Gastrocnemius medialis (tissue), 4 donors: ENCODE measurements around the gene YIF1B. TPM values are rescaled to one million over a fixed set of nuclear protein-coding genes. Genes with fewer than 3 reads are reported as not detected.

Source experiments
- ATAC-seq, 2 donors: fragments of 150-250 bp; one replicate each; pipeline ENCODE4 v1.9.1; 2016
- DNase-seq, 2 donors: peaks; one replicate each; pipeline ENCODE4 v3.0.0-alpha.2; 2019
- H3K27ac ChIP-seq, 4 donors: fragments of 200-600 bp; sonication (generic); 1 replicate in 1 of 4; 2 replicates in 3 of 4; pipeline ENCODE4 v1.5.1; 2016 to 2018; ENCODE audit warnings: mild to moderate bottlenecking in 2 of 4, moderate library complexity in 1 of 4
- H3K27me3 ChIP-seq, 3 donors: fragments of 200-600 bp; sonication (generic) in 2 of 3; 1 replicate in 1 of 3; 2 replicates in 2 of 3; pipeline versions ENCODE4 v1.5.1 to v1.6.0; 2016 to 2019; ENCODE audit warnings: mild to moderate bottlenecking in 1 of 3, moderate library complexity in 1 of 3
- H3K36me3 ChIP-seq, 2 donors: fragments of 200-600 bp; sonication (generic) in 1 of 2; one replicate each; pipeline ENCODE4 v1.5.1; 2017 to 2018
- H3K4me1 ChIP-seq, 2 donors: fragments of 200-600 bp; sonication (generic) in 1 of 2; one replicate each; pipeline ENCODE4 v1.5.1; 2016 to 2017; ENCODE audit warnings: mild to moderate bottlenecking in 2 of 2
- H3K4me3 ChIP-seq, 4 donors: fragments of 200-600 bp; sonication (generic) in 3 of 4; 1 replicate in 1 of 4; 2 replicates in 3 of 4; pipeline ENCODE4 v1.5.1; 2016 to 2019; ENCODE audit warnings: mild to moderate bottlenecking in 2 of 4
- H3K9me3 ChIP-seq, 3 donors: fragments of 200-600 bp; sonication (generic) in 2 of 3; 1 replicate in 1 of 3; 2 replicates in 2 of 3; pipeline ENCODE4 v1.5.1; 2016 to 2019
- POLR2A ChIP-seq, 2 donors: fragments of 450-650 bp; IDR thresholded peaks; one replicate each; pipeline ENCODE4 v1.6.1; 2017; ENCODE audit warnings: antibody characterized with exemption in 2 of 2, mild to moderate bottlenecking in 2 of 2, moderate library complexity in 2 of 2
- in situ Hi-C, 4 donors: fragments of 200-750 bp; cut with MboI; loops; one replicate each; pipeline versions ENCODE4 v1.15.0 to v1.8.0; 2017; ENCODE audit warnings: low sequenced_read_pairs in 4 of 4
- intact Hi-C: fragments of 100-400 bp; cut with DNase I; formaldehyde crosslinking; loops from one replicate; pipeline ENCODE4 v1.15.1; 2023; ENCODE audit warnings: low total_unique reads
- total RNA-seq, 4 donors: library from RNA; depleted of rRNA; stranded (reverse); fragments of >200 nt; gene quantifications; one replicate each; pipeline versions ENCODE4 v1.1.0 to v1.2.3, GENCODE V29; 2016
- TF ChIP-seq, protein P1 (sequence below), 5 experiments: fragments of 450-650 bp in 3 of 5; fragments of 200-600 bp in 2 of 5; sonication (generic) in 2 of 5; IDR thresholded peaks in 4 of 5; conservative IDR thresholded peaks in 1 of 5; 1 replicate in 4 of 5; 2 replicates in 1 of 5; pipeline ENCODE4 v1.5.1; 2016 to 2019; ENCODE audit warnings: antibody characterized with exemption in 5 of 5, mild to moderate bottlenecking in 3 of 5, moderate library complexity in 3 of 5

YIF1B gene
- total RNA-seq, 4 donors from 2014 or later, result 28.3 to 39.5 (median 31.9) TPM

DNA sequence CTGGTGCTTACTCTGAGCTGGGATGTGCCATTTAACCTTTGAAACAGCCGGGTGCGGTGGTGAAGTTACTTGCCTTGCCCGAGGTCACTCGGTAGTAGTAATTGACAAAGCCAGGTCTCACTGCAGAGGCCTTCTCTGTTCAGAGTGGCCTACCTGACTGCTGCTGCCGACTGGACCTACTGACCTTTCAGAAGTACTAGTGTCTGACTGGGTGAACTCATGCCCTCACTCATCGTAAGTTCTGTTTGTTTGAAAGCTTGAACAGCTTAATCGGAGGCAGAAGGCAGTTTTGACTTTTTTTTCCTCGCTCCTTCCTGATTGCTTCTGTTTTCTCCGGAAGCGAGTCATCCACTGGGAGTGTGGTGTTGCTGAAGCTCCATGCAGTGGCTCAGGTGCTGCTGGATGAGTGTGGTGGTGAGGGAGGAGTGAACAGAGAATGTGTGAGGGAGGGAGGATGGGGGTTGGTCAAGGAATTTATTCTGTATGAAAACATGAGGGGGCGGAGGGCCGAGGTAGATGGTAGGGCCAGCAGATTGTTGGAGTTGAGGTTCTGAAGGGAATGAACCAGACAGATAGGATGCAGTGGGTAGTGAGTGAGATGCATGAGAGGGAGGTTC is 48.7 kb downstream of the YIF1B start:
- no peak for DNase-seq
- in situ Hi-C loops (no loop called here), intact Hi-C loops (no loop called here)
- no peaks in the 10 kb centered on the region for H3K36me3 ChIP-seq
- peaks cover 16 to 23% (median 21%) of the 10 kb centered on the region in 3 donors for H3K27me3 ChIP-seq
- no peaks in the 10 kb centered on the region for H3K9me3 ChIP-seq
- H3K4me1 ChIP-seq, result peaks cover 0 to 4% of the 10 kb centered on the region in 2 donors
- H3K4me3 ChIP-seq, result no peak overlapping the region
- ATAC-seq, result no peak
- TF ChIP-seq, protein P1, sequence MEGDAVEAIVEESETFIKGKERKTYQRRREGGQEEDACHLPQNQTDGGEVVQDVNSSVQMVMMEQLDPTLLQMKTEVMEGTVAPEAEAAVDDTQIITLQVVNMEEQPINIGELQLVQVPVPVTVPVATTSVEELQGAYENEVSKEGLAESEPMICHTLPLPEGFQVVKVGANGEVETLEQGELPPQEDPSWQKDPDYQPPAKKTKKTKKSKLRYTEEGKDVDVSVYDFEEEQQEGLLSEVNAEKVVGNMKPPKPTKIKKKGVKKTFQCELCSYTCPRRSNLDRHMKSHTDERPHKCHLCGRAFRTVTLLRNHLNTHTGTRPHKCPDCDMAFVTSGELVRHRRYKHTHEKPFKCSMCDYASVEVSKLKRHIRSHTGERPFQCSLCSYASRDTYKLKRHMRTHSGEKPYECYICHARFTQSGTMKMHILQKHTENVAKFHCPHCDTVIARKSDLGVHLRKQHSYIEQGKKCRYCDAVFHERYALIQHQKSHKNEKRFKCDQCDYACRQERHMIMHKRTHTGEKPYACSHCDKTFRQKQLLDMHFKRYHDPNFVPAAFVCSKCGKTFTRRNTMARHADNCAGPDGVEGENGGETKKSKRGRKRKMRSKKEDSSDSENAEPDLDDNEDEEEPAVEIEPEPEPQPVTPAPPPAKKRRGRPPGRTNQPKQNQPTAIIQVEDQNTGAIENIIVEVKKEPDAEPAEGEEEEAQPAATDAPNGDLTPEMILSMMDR (IDR thresholded peaks at IDR 0.05 in 4 of 5, conservative IDR thresholded peaks at IDR 0.05 in 1 of 5), result no peak
- TF ChIP-seq POLR2A (IDR thresholded peaks at IDR 0.05), result no peak
- no peak overlapping the region for H3K27ac ChIP-seq

DNA sequence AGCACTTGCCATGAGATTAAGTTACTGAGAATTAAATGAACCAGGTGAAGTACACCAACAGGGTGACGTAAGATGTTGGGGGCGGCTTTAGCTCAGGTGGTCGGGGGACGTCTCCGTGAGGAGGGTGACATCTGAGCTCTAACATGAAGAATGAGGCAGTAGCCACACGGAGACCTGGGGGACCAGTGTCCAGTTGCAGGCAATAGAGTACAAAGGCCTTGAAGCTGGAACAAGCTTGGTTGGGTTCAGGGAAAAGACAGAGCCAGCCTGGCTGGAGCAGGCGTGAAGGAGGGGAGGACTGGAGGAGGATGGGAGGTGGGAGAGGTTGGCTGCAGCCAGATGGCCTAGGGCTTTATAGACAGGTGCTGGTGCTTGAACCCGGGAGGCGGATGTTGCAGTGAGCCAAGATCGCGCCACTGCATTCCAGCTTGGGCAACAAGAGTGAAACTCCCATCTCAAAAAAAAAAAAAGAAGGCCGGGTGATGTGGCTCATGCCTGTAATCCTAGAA is 49.8 kb downstream of the YIF1B start:
- in situ Hi-C loops (no loop called here), intact Hi-C loops (no loop called here)
- H3K4me1 ChIP-seq, result peaks cover 0 to 4% of the 10 kb centered on the region in 2 donors
- no peak for TF ChIP-seq POLR2A (IDR thresholded peaks at IDR 0.05)
- TF ChIP-seq, protein P1 (IDR thresholded peaks at IDR 0.05 in 4 of 5, conservative IDR thresholded peaks at IDR 0.05 in 1 of 5), result no peak
- no peaks in the 10 kb centered on the region for H3K9me3 ChIP-seq
- no peak overlapping the region for H3K4me3 ChIP-seq
- DNase-seq (no peak), ATAC-seq (no peak)
- H3K36me3 ChIP-seq, result no peaks in the 10 kb centered on the region
- peaks cover 16 to 23% (median 21%) of the 10 kb centered on the region in 3 donors for H3K27me3 ChIP-seq
- H3K27ac ChIP-seq, result no peak overlapping the region

DNA sequence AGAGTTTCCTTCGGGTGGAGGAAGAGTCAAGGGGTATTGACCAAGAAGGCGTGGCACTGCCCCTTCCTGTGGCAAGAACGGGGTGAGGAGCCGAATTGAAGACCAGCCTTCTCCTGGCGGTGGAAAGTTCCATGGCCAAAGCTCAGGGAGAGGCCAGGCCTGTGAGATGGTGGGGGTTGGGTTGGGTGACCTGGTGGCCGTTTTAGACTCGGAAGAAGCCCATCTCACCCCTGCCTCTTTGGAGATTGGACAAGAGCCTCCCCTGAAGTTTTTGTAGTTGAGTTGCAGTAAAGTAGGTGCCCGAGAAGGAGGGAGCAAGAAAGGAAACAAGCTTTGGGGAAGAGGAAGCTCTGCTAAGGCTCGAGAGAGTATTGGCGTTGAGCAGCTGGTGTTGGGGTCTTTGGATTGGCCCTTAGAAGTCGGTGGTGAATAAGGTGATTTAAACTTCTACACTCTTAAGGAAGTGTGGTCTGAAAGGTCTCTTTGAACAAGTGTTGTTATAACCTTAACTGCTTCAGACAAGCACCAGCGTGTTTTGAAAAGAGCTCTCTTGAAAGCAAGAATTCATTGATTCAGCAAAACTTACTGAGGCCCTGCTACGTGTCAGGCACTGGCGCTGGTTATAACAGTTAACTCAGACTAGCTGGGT is 50.4 kb downstream of the YIF1B start:
- ATAC-seq, result no peak
- Histone ChIP-seq H3K9me3 (no peaks in the 10 kb centered on the region), H3K4me3 (peak overlapping the region in 1 of 4 donors; percentile 54), H3K36me3 (no peaks in the 10 kb centered on the region), H3K4me1 (peaks cover 0 to 4% of the 10 kb centered on the region in 2 donors), H3K27me3 (peaks cover 16 to 23% (median 21%) of the 10 kb centered on the region in 3 donors), H3K27ac (no peak overlapping the region)
- no peak for DNase-seq
- intact Hi-C loops (no loop called here), in situ Hi-C loops (no loop called here)
- no peak for TF ChIP-seq POLR2A (IDR thresholded peaks at IDR 0.05)
- TF ChIP-seq, protein P1 (IDR thresholded peaks at IDR 0.05 in 4 of 5, conservative IDR thresholded peaks at IDR 0.05 in 1 of 5), result no peak

DNA sequence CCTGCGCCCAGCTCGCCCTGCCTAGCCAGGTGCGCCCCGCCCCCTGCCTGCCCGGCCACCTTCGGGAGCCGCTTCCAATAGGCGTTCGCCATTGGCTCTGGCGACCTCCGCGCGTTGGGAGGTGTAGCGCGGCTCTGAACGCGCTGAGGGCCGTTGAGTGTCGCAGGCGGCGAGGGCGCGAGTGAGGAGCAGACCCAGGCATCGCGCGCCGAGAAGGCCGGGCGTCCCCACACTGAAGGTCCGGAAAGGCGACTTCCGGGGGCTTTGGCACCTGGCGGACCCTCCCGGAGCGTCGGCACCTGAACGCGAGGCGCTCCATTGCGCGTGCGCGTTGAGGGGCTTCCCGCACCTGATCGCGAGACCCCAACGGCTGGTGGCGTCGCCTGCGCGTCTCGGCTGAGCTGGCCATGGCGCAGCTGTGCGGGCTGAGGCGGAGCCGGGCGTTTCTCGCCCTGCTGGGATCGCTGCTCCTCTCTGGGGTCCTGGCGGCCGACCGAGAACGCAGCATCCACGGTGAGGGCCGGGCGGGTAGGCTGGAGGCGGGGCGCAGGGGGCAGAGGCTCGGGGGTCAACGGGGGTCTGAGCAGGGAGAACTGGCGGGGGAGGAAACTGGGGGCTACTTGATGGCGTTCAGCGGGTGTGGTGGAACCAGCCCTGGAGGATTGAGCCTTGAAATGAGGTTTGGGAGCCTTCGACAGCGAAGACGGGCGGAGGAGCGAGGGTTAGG is 51.1 kb downstream of the YIF1B start, which contains the start of gene SPINT2:
Gene SPINT2 (plus strand): TSS at position 88 of the 727 bp plus-strand sequence. CDS start 320 bp downstream, at position 408.
- in situ Hi-C loops, result no loop called here
- intact Hi-C loops, result no loop called here
- TF ChIP-seq, protein P1 (IDR thresholded peaks at IDR 0.05 in 4 of 5, conservative IDR thresholded peaks at IDR 0.05 in 1 of 5), result no peak
- no peak for TF ChIP-seq POLR2A (IDR thresholded peaks at IDR 0.05)
- Histone ChIP-seq H3K9me3 (no peaks in the 10 kb centered on the region), H3K27ac (no peak within 1 kb of the TSS), H3K4me3 (peak within 1 kb of the TSS; percentile 31 to 58 (median 54)), H3K36me3 (no peaks in the 10 kb centered on the region), H3K27me3 (peaks cover 16 to 23% (median 21%) of the 10 kb centered on the region in 3 donors), H3K4me1 (peaks cover 0 to 4% of the 10 kb centered on the region in 2 donors)
- no peak for DNase-seq
- no peak for ATAC-seq
